Lung (tissue), 10 donors: ENCODE results near the gene PKD1. TPM values are rescaled to one million over a fixed set of nuclear protein-coding genes. Genes with fewer than 3 reads are reported as not detected.
"Not testable (repeated sequence)": the region's sequence is repeated elsewhere in the genome, so short reads cannot be mapped to it uniquely, and the experiment has no call there.

Experiments used
- ATAC-seq: fragments of 200-7000 bp; cut with Tn5 transposase; one replicate; pipeline ENCODE4 v1.9.1; 2020; ENCODE audit warnings: moderate number of reproducible peaks; ENCODE audit not compliant: insufficient read depth, low FRiP score
- DNase-seq, 3 donors: peaks; one replicate each; pipeline ENCODE4 v3.0.0-alpha.2; 2013 to 2017
- H3K27ac ChIP-seq, 2 donors: one replicate each; pipeline ENCODE4 v1.5.1; 2013; ENCODE audit warnings: mild to moderate bottlenecking in 2 of 2, moderate library complexity in 2 of 2, control low read depth in 1 of 2, inconsistent platforms in 1 of 2, low read depth in 1 of 2, low read length in 1 of 2
- H3K27me3 ChIP-seq, 3 donors: one replicate each; pipeline ENCODE4 v1.5.1; 2013; ENCODE audit warnings: low read length in 2 of 3; ENCODE audit not compliant: control insufficient read depth in 3 of 3, insufficient read depth in 3 of 3
- H3K36me3 ChIP-seq, 4 donors: one replicate each; pipeline ENCODE4 v1.5.1; 2013; ENCODE audit warnings: low read length in 4 of 4, mild to moderate bottlenecking in 1 of 4, moderate library complexity in 1 of 4; ENCODE audit not compliant: control insufficient read depth in 4 of 4, insufficient read depth in 4 of 4
- H3K4me1 ChIP-seq, 5 donors: one replicate each; pipeline ENCODE4 v1.5.1; 2013; ENCODE audit warnings: low read length in 5 of 5, mild to moderate bottlenecking in 2 of 5, moderate library complexity in 1 of 5; ENCODE audit not compliant: control insufficient read depth in 5 of 5, insufficient read depth in 5 of 5
- H3K4me3 ChIP-seq: one replicate; pipeline ENCODE4 v1.5.1; 2013; ENCODE audit warnings: mild to moderate bottlenecking, control low read depth, moderate library complexity
- H3K9ac ChIP-seq, 2 donors: one replicate each; pipeline ENCODE4 v1.5.1; 2013; ENCODE audit warnings: low read length in 2 of 2, control low read depth in 1 of 2; ENCODE audit not compliant: insufficient read depth in 1 of 2
- H3K9me3 ChIP-seq, 4 donors: one replicate each; pipeline ENCODE4 v1.5.1; 2013; ENCODE audit warnings: low read length in 3 of 4, mild to moderate bottlenecking in 1 of 4, moderate library complexity in 1 of 4; ENCODE audit not compliant: control insufficient read depth in 4 of 4, insufficient read depth in 3 of 4
- WGBS, 2 donors: extraction: QIAGEN DNeasy Blood & Tissue Kit; methylation state at CpG; one replicate each; pipeline ENCODE4 v1.1.7; 2013; 5-methylcytosine and 5-hydroxymethylcytosine counted together
- polyA plus RNA-seq, 2 donors: library from polyadenylated mRNA; stranded (reverse); fragments of 200-250 nt; gene quantifications; one replicate each; pipeline ENCODE4 v1.2.1, GENCODE V29; 2013
- total RNA-seq, 2 donors: library from RNA; depleted of rRNA in 1 of 2; stranded (reverse); fragments of >200 nt in 1 of 2; gene quantifications; one replicate each; pipeline ENCODE4 v1.2.1, GENCODE V29; 2014 to 2021
- donor health status: Bipolar disorder and iron deficiency.
- donor health status: healthy.
- donor health status: DM: yes; HTN: yes; CAD: no.

Gene PKD1
- total and polyA plus RNA-seq, 4 donors = 39.1 to 128 (median 64.6) TPM

DNA sequence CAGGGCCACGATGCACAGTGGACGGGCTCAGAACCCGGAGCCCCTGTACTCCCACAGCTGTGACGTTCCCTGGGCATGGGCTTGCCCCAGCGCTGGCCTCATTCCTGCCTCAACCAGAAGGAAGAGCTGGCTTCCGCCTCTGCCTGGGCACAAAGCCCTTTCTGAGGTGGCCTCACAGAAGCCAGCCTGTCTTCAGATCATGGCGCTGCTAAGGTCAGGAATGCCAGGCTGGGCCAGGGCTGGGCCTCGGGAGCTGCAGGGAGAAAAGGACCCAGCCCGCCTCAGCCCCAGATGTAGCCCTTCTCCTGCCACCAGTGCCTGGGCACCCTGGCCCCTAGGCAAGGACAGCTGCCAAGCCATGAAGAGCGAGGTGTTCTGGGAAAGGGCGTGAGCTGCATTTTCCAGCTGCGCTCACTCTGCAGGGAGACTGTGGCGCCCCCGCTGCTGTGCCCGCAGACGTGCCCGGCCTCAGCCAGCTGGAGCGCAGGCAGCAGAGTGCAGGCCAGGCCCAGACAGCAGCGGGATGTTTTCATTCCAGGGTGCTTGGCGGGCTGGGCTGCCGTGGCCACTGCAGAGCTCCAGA, 9.4 kb downstream of the PKD1 start:
- Histone ChIP-seq H3K4me1 (peaks cover 8 to 45% (median 19%) of the 10 kb centered on the region in 5 donors), H3K27ac (peak overlapping the region; percentile 71 to 91)
- H3K9ac ChIP-seq, ATAC-seq, H3K4me3 ChIP-seq, H3K9me3 ChIP-seq, H3K36me3 ChIP-seq, H3K27me3 ChIP-seq: not testable (repeated sequence)
- peak; percentile 47 to 62 (median 53) for DNase-seq
- 44 to 45% methylated on average over 17 to 21 of the region's 21 CpGs for WGBS, 2 donors

DNA sequence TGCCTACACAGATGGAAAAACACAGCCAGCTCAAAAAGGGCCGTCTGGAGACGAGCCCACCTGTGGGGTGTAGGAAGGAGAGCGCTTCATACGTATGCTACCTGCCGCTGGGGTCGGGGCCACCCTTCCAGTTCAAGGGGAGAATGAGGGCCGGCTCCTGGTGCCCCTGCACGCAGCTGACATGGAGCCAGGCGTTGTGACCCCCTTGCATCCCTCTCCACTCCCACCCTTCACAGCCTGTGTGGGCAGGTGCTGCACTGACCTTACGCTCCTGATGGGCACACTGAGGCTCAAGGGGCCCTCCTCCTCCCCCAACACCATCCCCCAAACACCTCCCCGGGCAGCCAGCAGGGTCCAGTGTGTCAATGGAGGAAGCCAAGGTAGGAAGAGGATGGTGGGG, 10.1 kb downstream of the PKD1 start:
- Histone ChIP-seq H3K27ac (peak overlapping the region; percentile 82 to 91), H3K4me1 (peaks cover 8 to 45% (median 19%) of the 10 kb centered on the region in 5 donors), H3K9ac (peak overlapping the region in 1 of 2 donors; percentile 82)
- 37 to 42% methylated on average over 7 to 11 of the region's 11 CpGs for WGBS, 2 donors
- not testable (repeated sequence) for ATAC-seq, DNase-seq, H3K36me3 ChIP-seq, H3K4me3 ChIP-seq, H3K27me3 ChIP-seq, H3K9me3 ChIP-seq

DNA sequence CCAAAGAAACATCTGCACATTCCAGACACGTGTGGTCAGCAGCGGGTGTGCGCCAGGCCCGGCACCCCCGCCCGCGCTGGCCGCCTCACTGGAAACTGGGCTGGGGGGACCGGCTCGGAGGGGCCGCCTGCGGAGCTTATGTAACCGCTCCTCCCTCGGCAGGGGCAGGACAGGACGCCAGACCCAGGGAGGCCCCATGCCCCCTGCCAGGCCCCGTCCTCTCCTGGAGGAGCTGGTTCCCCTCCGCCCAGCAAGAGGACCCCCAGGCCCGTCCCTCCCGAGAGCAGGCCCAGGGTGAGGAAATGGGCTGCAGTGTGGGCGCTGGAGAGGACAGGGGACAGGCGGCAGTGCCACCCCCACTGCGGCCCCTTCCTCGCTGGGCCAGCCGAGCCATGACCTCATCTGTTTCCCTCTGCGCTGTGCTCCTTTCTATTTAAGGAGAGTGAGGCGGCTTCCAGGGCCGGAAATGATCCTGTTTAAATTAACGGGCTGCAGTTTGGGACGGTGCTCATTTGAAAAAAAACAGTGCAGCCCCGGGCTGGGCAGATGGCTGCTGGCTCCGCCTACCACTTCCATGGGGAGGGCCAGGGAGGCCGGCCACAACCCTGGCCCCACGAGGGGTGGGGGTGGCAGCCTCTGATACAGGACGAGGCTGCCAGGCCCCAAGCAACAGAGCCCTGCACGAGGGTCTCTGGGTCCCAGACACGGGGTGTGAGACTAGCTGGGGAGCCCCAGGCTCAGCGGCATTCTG, 10.8 kb downstream of the PKD1 start:
- H3K9ac ChIP-seq = peak overlapping the region; percentile 21 to 82
- not testable (repeated sequence) for H3K27me3 ChIP-seq, H3K4me3 ChIP-seq, H3K36me3 ChIP-seq, H3K9me3 ChIP-seq
- DNase-seq (peak; percentile 88 to 91 (median 90)), ATAC-seq (peak; percentile 39)
- peaks cover 8 to 45% (median 19%) of the 10 kb centered on the region in 5 donors for H3K4me1 ChIP-seq
- peak overlapping the region; percentile 82 to 91 for H3K27ac ChIP-seq
- 7 to 20% methylated on average over 31 to 37 of the region's 37 CpGs for WGBS, 2 donors

DNA sequence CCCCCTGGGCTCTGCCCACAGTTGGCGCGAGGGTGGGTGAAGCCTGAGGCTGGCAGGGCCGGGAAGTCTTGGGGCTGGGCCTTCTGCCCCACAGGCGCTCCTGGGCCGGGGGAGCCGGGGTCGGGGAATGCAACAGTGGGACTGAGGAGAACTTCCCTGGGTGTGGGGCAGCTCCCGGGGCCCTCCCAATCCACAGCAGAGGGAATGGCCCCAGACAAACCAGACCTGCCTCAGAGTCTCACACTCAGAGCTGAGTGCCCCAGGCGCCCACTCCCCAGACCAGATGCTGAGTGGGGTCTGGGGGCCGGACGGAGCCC, 11.4 kb downstream of the PKD1 start:
- H3K36me3 ChIP-seq, DNase-seq, ATAC-seq, H3K27me3 ChIP-seq, H3K4me3 ChIP-seq, H3K9me3 ChIP-seq: not testable (repeated sequence)
- Histone ChIP-seq H3K9ac (peak overlapping the region; percentile 21 to 68), H3K27ac (peak overlapping the region; percentile 82 to 91), H3K4me1 (peaks cover 8 to 45% (median 19%) of the 10 kb centered on the region in 5 donors)
- WGBS, 2 donors = 23 to 24% methylated on average over 8 to 11 of the region's 11 CpGs

DNA sequence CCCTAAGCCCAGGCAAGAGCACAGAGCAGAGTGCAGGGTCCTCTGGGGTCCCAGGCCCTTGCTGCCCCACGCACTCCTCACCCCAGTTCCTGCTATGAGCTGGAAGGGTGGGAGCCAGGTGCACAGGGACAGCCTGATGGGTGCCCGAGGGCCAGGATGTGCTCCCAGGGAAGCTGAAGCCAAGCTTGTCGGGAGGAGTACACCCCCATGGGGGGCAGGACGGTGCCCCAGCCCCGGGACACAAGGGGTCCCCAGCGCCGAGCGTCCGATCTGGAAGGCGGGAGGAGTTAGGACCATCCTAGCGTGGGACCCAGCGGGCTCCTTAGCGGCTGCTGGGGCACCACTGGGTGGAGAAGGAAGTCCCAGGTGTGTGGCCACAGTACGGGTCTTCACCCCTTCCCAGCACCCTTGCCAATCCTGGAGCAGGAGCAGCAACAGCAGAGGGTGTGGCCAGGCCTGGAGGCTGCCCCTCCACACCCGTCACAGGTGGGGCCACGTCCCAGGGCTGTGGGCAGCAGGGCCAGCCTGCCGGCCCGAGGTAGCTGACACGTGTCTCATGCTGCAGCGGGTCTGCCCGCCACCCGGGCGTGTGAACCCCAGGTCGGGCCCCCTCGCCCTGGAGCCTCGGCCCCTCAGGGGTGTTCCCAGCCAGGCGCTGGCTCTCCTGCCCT, 11.9 kb downstream of the PKD1 start:
- H3K9ac ChIP-seq = peak overlapping the region in 1 of 2 donors; percentile 21
- not testable (repeated sequence) for H3K27me3 ChIP-seq, H3K36me3 ChIP-seq, H3K9me3 ChIP-seq, ATAC-seq, H3K4me3 ChIP-seq, DNase-seq
- 36 to 39% methylated on average over 24 to 25 of the region's 27 CpGs for WGBS, 2 donors
- peaks cover 8 to 45% (median 19%) of the 10 kb centered on the region in 5 donors for H3K4me1 ChIP-seq
- peak overlapping the region; percentile 82 to 91 for H3K27ac ChIP-seq

DNA sequence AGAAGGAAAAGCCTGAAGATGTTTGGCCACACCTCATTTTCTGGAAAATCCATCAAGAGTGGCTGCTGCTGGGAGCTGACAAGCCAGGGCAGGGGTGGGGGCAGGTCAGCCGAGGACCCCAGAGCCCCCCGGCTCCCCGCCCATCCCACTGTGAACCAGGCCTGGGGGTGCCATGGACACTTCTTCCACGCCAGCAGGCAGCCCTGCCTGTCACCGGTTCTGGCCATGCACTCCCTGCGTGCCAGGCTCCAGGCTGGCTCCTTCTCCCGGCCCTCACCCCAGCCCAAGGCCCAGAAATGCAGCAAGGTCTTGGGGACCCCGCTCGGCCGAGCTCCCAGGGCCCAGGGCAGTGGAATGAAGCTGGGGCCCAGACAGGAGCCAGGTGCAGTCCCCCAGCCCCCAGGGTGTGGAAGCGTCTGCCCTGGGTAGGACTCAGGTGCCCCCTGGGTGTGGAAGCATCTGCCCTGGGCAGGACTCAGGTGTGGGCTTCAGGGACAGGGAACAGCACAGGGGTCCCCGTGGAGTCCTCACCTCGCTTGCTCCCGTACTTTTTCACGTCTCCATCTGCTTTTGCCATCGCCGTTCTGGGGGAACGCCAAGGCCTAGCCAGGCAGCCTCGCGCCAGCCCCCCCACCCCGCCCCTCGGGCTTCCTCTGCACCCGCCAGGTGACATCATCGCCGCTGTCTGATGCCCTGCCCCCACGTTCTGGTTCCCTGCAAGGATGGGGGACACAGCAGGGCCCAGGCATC, 12.6 kb downstream of the PKD1 start:
- not testable (repeated sequence) for H3K9me3 ChIP-seq, DNase-seq, H3K4me3 ChIP-seq, H3K27me3 ChIP-seq, ATAC-seq, H3K36me3 ChIP-seq, H3K9ac ChIP-seq
- H3K27ac ChIP-seq = peak overlapping the region; percentile 35 to 73
- 62 to 78% methylated on average over 13 to 21 of the region's 26 CpGs for WGBS, 2 donors
- H3K4me1 ChIP-seq = peaks cover 8 to 39% (median 17%) of the 10 kb centered on the region in 5 donors
